Lung (tissue), 12 donors: ENCODE data around the gene CSF2RB. TPM values are rescaled to one million over a fixed set of nuclear protein-coding genes. Genes with fewer than 3 reads are reported as not detected.

Source experiments
- ATAC-seq: fragments of 200-7000 bp; cut with Tn5 transposase; one replicate; pipeline ENCODE4 v1.9.1; 2020; ENCODE audit warnings: moderate number of reproducible peaks; ENCODE audit not compliant: insufficient read depth, low FRiP score
- DNase-seq, 3 donors: peaks; one replicate each; pipeline ENCODE4 v3.0.0-alpha.2; 2013 to 2017
- H3K27ac ChIP-seq, 2 donors: one replicate each; pipeline ENCODE4 v1.5.1; 2013; ENCODE audit warnings: mild to moderate bottlenecking in 2 of 2, moderate library complexity in 2 of 2, control low read depth in 1 of 2, inconsistent platforms in 1 of 2, low read depth in 1 of 2, low read length in 1 of 2
- H3K27me3 ChIP-seq, 3 donors: one replicate each; pipeline ENCODE4 v1.5.1; 2013; ENCODE audit warnings: low read length in 2 of 3; ENCODE audit not compliant: control insufficient read depth in 3 of 3, insufficient read depth in 3 of 3
- H3K36me3 ChIP-seq, 4 donors: one replicate each; pipeline ENCODE4 v1.5.1; 2013; ENCODE audit warnings: low read length in 4 of 4, mild to moderate bottlenecking in 1 of 4, moderate library complexity in 1 of 4; ENCODE audit not compliant: control insufficient read depth in 4 of 4, insufficient read depth in 4 of 4
- H3K4me1 ChIP-seq, 5 donors: one replicate each; pipeline ENCODE4 v1.5.1; 2013; ENCODE audit warnings: low read length in 5 of 5, mild to moderate bottlenecking in 2 of 5, moderate library complexity in 1 of 5; ENCODE audit not compliant: control insufficient read depth in 5 of 5, insufficient read depth in 5 of 5
- H3K4me3 ChIP-seq: one replicate; pipeline ENCODE4 v1.5.1; 2013; ENCODE audit warnings: mild to moderate bottlenecking, control low read depth, moderate library complexity
- H3K9ac ChIP-seq, 2 donors: one replicate each; pipeline ENCODE4 v1.5.1; 2013; ENCODE audit warnings: low read length in 2 of 2, control low read depth in 1 of 2; ENCODE audit not compliant: insufficient read depth in 1 of 2
- H3K9me3 ChIP-seq, 4 donors: one replicate each; pipeline ENCODE4 v1.5.1; 2013; ENCODE audit warnings: low read length in 3 of 4, mild to moderate bottlenecking in 1 of 4, moderate library complexity in 1 of 4; ENCODE audit not compliant: control insufficient read depth in 4 of 4, insufficient read depth in 3 of 4
- CTCF ChIP-seq: IDR thresholded peaks from 2 replicates; pipeline ENCODE4 v1.5.1; 2012; ENCODE audit warnings: mild to moderate bottlenecking; ENCODE audit errors: control extremely low read depth, extremely low read depth
- WGBS, 2 donors: extraction: QIAGEN DNeasy Blood & Tissue Kit; methylation state at CpG; one replicate each; pipeline ENCODE4 v1.1.7; 2013; 5-methylcytosine and 5-hydroxymethylcytosine counted together
- polyA plus RNA-seq, 2 donors: library from polyadenylated mRNA; stranded (reverse); fragments of 200-250 nt; gene quantifications; one replicate each; pipeline ENCODE4 v1.2.1, GENCODE V29; 2013
- total RNA-seq, 2 donors: library from RNA; depleted of rRNA in 1 of 2; stranded (reverse); fragments of >200 nt in 1 of 2; gene quantifications; one replicate each; pipeline ENCODE4 v1.2.1, GENCODE V29; 2014 to 2021
- donor health status: control.
- donor health status: control.
- donor health status: Bipolar disorder and iron deficiency.
- donor health status: healthy.
- donor health status: DM: yes; HTN: yes; CAD: no.

The CSF2RB gene
- total and polyA plus RNA-seq, 4 donors, result 6.6 to 72.8 (median 20.6) TPM

DNA sequence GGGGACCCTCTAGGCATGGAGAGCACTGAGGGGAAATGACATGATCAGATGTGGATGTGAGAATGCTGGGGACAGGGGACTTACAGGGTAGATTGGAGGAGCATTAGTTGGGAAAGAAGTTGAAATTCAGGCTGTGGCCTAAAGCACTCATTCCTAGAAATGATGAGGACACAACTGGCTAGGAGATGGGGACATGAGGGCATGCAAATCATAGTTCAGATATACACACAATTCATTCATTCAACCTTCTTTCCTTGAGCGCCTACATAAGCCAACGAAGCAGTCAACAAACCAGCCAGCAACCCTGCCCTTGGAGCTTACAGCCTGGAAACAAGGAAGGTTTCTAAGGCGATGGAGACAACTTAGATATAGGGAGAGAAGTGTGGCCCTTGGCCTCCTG lies 14.2 kb downstream of the CSF2RB start:
- 64 to 78% methylated on average over 3 of the region's 3 CpGs for WGBS, 2 donors
- no peak overlapping the region for H3K27ac ChIP-seq
- peaks cover 0 to 24% (median 0%) of the 10 kb centered on the region in 4 donors for H3K36me3 ChIP-seq
- H3K9ac ChIP-seq, result no peak overlapping the region
- H3K4me1 ChIP-seq, result no peaks in the 10 kb centered on the region
- H3K4me3 ChIP-seq, result no peak overlapping the region
- DNase-seq, result no peak
- H3K27me3 ChIP-seq, result peaks cover 0 to 2% (median 0%) of the 10 kb centered on the region in 3 donors
- H3K9me3 ChIP-seq, result peaks cover 0 to 1% (median 0%) of the 10 kb centered on the region in 4 donors
- TF ChIP-seq CTCF, result no peak
- ATAC-seq, result no peak

GRCh38 chr22:36928196-36928595 lies 14.8 kb downstream of the CSF2RB start:
- ATAC-seq (no peak), DNase-seq (no peak)
- H3K9me3 ChIP-seq, result peaks cover 0 to 1% (median 0%) of the 10 kb centered on the region in 4 donors
- no peak overlapping the region for H3K4me3 ChIP-seq
- no peak overlapping the region for H3K9ac ChIP-seq
- H3K36me3 ChIP-seq, result peaks cover 0 to 19% (median 0%) of the 10 kb centered on the region in 4 donors
- H3K27me3 ChIP-seq, result peaks cover 0 to 2% (median 0%) of the 10 kb centered on the region in 3 donors
- H3K4me1 ChIP-seq, result no peaks in the 10 kb centered on the region
- WGBS, 2 donors, result 74 to 79% methylated on average over 9 of the region's 9 CpGs
- no peak for TF ChIP-seq CTCF
- H3K27ac ChIP-seq, result no peak overlapping the region

DNA sequence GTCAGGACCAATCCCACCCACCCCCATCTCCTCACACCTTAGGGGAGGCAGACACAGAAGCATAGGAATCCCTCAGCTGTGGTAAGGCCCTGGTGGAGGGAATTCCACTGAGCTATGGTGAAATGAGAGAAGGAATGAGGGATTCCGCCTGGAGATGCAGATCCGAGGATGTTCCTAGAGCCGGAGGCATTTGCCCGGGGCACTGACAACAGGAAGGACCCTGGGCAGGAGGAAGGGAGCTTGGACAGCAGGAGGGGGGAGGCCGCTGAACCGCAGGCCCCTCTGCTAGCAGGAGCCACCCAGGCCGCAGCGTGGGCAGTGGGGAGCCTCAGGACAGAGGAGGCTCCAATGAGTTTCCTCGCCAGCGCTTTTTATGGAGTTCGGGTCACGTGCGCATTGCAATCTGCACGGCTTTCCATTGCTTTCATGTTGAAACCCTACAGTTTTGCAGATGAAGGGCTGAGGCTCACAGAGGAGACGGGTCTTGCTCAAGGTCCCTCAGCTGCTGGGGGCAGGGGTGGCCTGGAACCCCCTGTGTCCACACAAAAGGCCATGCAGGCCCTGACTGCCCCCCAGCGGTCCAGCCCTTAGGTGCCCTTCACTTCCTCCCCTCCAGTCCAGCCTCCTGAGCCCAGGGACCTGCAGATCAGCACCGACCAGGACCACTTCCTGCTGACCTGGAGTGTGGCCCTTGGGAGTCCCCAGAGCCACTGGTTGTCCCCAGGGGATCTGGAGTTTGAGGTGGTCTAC lies 15.5 kb downstream of the CSF2RB start:
- ATAC-seq (no peak), DNase-seq (no peak)
- H3K9me3 ChIP-seq, result peaks cover 0 to 1% (median 0%) of the 10 kb centered on the region in 4 donors
- peaks cover 0 to 22% (median 0%) of the 10 kb centered on the region in 4 donors for H3K36me3 ChIP-seq
- WGBS, 2 donors, result 83 to 87% methylated on average over 17 of the region's 17 CpGs
- TF ChIP-seq CTCF, result no peak
- no peak overlapping the region for H3K27ac ChIP-seq
- peaks cover 0 to 2% (median 0%) of the 10 kb centered on the region in 3 donors for H3K27me3 ChIP-seq
- H3K4me3 ChIP-seq, result no peak overlapping the region
- no peak overlapping the region for H3K9ac ChIP-seq
- H3K4me1 ChIP-seq, result no peaks in the 10 kb centered on the region
